Stimulated activated naive B cell treated with anti-CD40 and anti-IgM and Interleukin-4, amounts not matched to agents 10 μg/mL and 1 μg/mL and 100 μg/mL, for 72 hours (primary cell): ENCODE results near the gene CAMKMT.

Experiments
- ATAC-seq, 2 donors: fragments of 150-1000 bp; cut with Tn5 transposase; replicated peaks; 2 replicates each; pipeline ENCODE4 v1.10.0; 2021; ENCODE audit warnings: moderate library complexity in 1 of 2
- DNase-seq: peaks from one replicate; pipeline ENCODE4 v3.0.0; 2021
- H3K27ac Mint-ChIP-seq: one replicate; pipeline ENCODE4 v1.8.0; 2022; ENCODE audit warnings: mild to moderate bottlenecking, mixed read lengths
- H3K27me3 Mint-ChIP-seq, 2 donors: one replicate each; pipeline ENCODE4 v1.8.0; 2022; ENCODE audit warnings: mixed read lengths in 2 of 2
- H3K36me3 Mint-ChIP-seq, 2 donors: one replicate each; pipeline ENCODE4 v1.8.0; 2022; ENCODE audit warnings: mixed read lengths in 2 of 2, mild to moderate bottlenecking in 1 of 2
- H3K4me1 Mint-ChIP-seq, 2 donors: one replicate each; pipeline ENCODE4 v1.8.0; 2022; ENCODE audit warnings: mixed read lengths in 2 of 2, mild to moderate bottlenecking in 1 of 2
- H3K4me3 Mint-ChIP-seq, 2 donors: one replicate each; pipeline ENCODE4 v1.8.0; 2022; ENCODE audit warnings: mild to moderate bottlenecking in 2 of 2, mixed read lengths in 2 of 2, moderate library complexity in 1 of 2
- H3K9me3 Mint-ChIP-seq, 2 donors: one replicate each; pipeline ENCODE4 v1.8.0; 2022; ENCODE audit warnings: mixed read lengths in 2 of 2, mild to moderate bottlenecking in 1 of 2

CAMKMT gene

DNA sequence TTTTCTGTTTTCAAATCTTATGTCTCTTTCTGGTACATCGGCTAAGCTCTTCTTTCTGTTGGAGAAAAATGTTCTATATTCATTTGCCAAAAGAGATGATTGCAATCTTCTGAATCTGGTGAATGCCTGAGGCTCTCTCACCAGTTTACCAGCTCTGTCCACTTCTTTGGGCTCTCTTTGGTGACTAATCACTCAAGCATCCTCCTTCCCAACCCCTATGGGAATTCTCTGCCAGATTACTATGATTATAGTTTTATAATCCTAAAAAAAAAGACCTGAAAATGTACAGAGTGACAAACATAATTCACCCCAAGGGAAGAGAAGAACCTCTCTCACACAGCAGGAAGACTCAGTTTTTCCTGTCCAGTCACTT, 187.3 kb downstream of the CAMKMT start:
- H3K27ac Mint-ChIP-seq: no peak overlapping the region

GRCh38 chr2:44549856-44550255, 188.1 kb downstream of the CAMKMT start:
- Mint-ChIP-seq H3K27ac (no peak overlapping the region), H3K4me1 (peaks cover 19 to 48% of the 10 kb centered on the region in 2 donors)
- DNase-seq: no peak

More for the DNA sequence above, 187.3 kb downstream of the CAMKMT start:
- Mint-ChIP-seq H3K27me3 (no peaks in the 10 kb centered on the region), H3K4me1 (peaks cover 19 to 48% of the 10 kb centered on the region in 2 donors), H3K9me3 (no peaks in the 10 kb centered on the region), H3K36me3 (peaks cover 8 to 9% of the 10 kb centered on the region in 2 donors), H3K4me3 (no peak overlapping the region)
- no peak for DNase-seq
- ATAC-seq: no peak

GRCh38 chr2:44550561-44550960, 188.8 kb downstream of the CAMKMT start:
- Mint-ChIP-seq H3K36me3 (peaks cover 13 to 14% of the 10 kb centered on the region in 2 donors), H3K9me3 (no peaks in the 10 kb centered on the region), H3K27ac (no peak overlapping the region), H3K4me1 (peaks cover 17 to 44% of the 10 kb centered on the region in 2 donors), H3K27me3 (no peaks in the 10 kb centered on the region), H3K4me3 (no peak overlapping the region)
- no peak for DNase-seq
- ATAC-seq: peak; percentile 83 to 87

More at GRCh38 chr2:44549856-44550255, 188.1 kb downstream of the CAMKMT start:
- no peaks in the 10 kb centered on the region for H3K27me3 Mint-ChIP-seq
- H3K9me3 Mint-ChIP-seq: no peaks in the 10 kb centered on the region
- no peak overlapping the region for H3K4me3 Mint-ChIP-seq
- peaks cover 11% of the 10 kb centered on the region in 2 donors for H3K36me3 Mint-ChIP-seq
- ATAC-seq: no peak

- Mint-ChIP-seq H3K27ac (no peak overlapping the region), H3K4me1 (peaks cover 12 to 38% of the 10 kb centered on the region in 2 donors), H3K4me3 (no peak overlapping the region), H3K36me3 (peaks cover 12 to 14% of the 10 kb centered on the region in 2 donors), H3K27me3 (no peaks in the 10 kb centered on the region), H3K9me3 (peaks cover 0 to 1% of the 10 kb centered on the region in 2 donors)
- DNase-seq (no peak), ATAC-seq (no peak)
Observed at GRCh38 chr2:44551497-44551896, 189.8 kb downstream of the CAMKMT start.

DNA sequence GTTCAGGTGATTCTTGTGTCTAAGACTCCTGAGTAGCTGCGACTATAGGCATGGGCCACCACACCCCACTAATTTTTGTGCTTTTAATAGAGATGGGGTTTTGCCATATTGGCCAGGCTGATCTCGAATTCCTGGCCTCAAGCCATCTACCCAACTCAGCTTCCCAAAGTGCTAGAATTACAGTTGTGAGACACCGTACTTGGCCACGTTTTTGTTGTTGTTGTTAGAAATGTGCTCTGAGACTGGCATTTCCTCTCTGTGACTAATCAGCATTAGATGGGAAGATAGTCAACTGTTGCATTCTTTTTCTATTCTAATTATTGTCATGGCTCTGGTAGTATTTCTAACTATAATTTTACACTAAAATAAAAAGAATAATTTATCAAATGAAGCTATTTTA, 191.7 kb downstream of the CAMKMT start:
- DNase-seq (no peak), ATAC-seq (no peak)
- Mint-ChIP-seq H3K27ac (no peak overlapping the region), H3K4me1 (peaks cover 3 to 29% of the 10 kb centered on the region in 2 donors), H3K27me3 (no peaks in the 10 kb centered on the region), H3K36me3 (peaks cover 12 to 15% of the 10 kb centered on the region in 2 donors), H3K9me3 (peaks cover 0 to 1% of the 10 kb centered on the region in 2 donors), H3K4me3 (no peak overlapping the region)

DNA sequence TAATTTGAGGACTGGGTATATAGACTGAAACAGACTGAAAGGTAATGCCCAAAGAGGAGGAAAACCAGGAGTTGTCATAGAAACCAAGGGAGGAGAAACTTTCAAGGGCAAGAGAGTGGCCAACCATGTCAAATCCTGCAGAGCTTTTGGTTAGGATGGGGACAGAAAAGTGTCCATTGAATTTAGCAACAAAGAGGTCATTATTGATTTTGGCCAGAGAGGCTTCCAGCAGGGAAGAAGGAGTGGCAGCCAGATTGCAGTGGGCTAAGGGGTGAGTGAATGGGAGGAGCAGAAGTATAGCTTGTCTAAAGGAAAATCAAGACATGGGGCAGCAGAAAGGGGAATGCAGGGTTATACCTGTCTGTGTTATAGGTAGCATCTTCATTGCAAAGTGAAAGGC, 194.0 kb downstream of the CAMKMT start:
- Mint-ChIP-seq H3K36me3 (peaks cover 9 to 13% of the 10 kb centered on the region in 2 donors), H3K27ac (no peak overlapping the region), H3K4me3 (no peak overlapping the region), H3K4me1 (peaks cover 4 to 17% of the 10 kb centered on the region in 2 donors), H3K27me3 (no peaks in the 10 kb centered on the region), H3K9me3 (peaks cover 0 to 1% of the 10 kb centered on the region in 2 donors)
- DNase-seq (no peak), ATAC-seq (no peak)

DNA sequence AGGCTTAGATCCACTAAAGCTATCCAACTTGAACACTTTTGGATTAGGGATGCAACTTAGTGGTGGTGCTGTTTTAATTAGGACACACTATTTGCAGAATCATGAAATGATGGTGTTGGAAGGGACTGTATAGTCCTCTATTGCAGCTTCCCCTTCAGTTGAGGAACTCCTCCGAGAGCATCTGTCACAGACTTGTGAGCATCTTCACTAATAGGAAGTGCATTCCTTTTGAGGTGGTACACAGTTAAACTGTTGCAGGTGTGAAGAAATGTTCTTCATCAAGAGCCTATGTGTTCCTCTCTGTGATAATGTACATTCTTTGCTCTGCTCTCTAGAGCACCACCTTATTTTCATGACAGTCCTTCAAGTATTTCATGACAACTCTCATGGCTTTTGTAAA, 197.4 kb downstream of the CAMKMT start:
- DNase-seq (no peak), ATAC-seq (peak; percentile 51 to 67)
- no peak overlapping the region for H3K4me3 Mint-ChIP-seq
- peaks cover 0 to 1% of the 10 kb centered on the region in 2 donors for H3K9me3 Mint-ChIP-seq
- H3K27ac Mint-ChIP-seq: no peak overlapping the region
- H3K27me3 Mint-ChIP-seq: no peaks in the 10 kb centered on the region
- H3K36me3 Mint-ChIP-seq: peaks cover 9 to 17% of the 10 kb centered on the region in 2 donors
- peaks cover 4 to 22% of the 10 kb centered on the region in 2 donors for H3K4me1 Mint-ChIP-seq

DNA sequence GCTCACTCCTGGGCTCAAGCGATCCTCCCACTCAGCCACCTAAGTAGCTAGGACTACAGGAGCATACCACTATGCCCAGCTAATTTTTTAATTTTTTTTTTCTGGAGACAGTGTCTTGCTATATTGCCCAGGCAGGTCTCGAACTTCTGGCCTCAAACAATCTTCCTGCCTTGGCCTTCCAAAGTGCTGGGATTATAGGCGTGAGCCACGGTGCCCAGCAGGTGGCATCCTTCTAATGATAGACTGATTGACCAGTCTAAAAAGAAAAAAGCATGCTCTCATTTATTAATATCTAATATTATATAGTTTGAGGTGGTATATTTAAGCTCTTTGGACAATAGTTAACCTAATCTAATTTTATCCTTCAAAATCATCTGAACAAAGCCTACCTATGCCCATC, 198.6 kb downstream of the CAMKMT start:
- peaks cover 4 to 22% of the 10 kb centered on the region in 2 donors for H3K4me1 Mint-ChIP-seq
- ATAC-seq (no peak), DNase-seq (peak; percentile 6)
- no peak overlapping the region for H3K4me3 Mint-ChIP-seq
- H3K36me3 Mint-ChIP-seq: peaks cover 2 to 12% of the 10 kb centered on the region in 2 donors
- H3K9me3 Mint-ChIP-seq: peaks cover 0 to 1% of the 10 kb centered on the region in 2 donors
- H3K27ac Mint-ChIP-seq: no peak overlapping the region
- no peaks in the 10 kb centered on the region for H3K27me3 Mint-ChIP-seq

GRCh38 chr2:44560941-44561340, 199.2 kb downstream of the CAMKMT start:
- Mint-ChIP-seq H3K27me3 (no peaks in the 10 kb centered on the region), H3K9me3 (no peaks in the 10 kb centered on the region), H3K36me3 (peaks cover 0 to 8% of the 10 kb centered on the region in 2 donors)

DNA sequence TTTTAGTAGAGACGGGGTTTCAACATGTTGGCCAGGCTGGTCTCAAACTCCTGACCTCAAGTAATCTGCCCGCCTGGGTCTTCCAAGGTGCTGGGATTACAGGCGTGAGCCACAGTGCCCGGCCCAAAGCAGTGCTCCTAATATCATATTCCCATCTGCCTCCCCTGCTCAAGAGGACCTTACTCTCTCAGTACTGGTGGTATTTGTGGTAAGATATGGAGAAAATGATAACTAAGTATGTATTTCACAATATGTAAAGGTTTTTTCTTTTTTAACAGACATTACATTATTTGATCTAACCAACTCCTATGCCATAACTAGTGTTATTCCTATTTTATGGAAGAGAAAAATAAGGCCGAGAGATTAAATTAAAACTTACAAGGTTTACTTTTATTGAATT, 201.0 kb downstream of the CAMKMT start:
- Mint-ChIP-seq H3K4me1 (peaks cover 4 to 15% of the 10 kb centered on the region in 2 donors), H3K27ac (no peak overlapping the region), H3K27me3 (no peaks in the 10 kb centered on the region), H3K36me3 (peaks cover 0 to 8% of the 10 kb centered on the region in 2 donors), H3K4me3 (no peak overlapping the region), H3K9me3 (no peaks in the 10 kb centered on the region)
- DNase-seq (no peak), ATAC-seq (no peak)

More at GRCh38 chr2:44560941-44561340, 199.2 kb downstream of the CAMKMT start:
- no peak for DNase-seq
- Mint-ChIP-seq H3K4me1 (peaks cover 4 to 22% of the 10 kb centered on the region in 2 donors), H3K4me3 (no peak overlapping the region), H3K27ac (no peak overlapping the region)
- ATAC-seq: no peak

- Mint-ChIP-seq H3K4me3 (no peak overlapping the region), H3K9me3 (no peaks in the 10 kb centered on the region), H3K27ac (no peak overlapping the region)
Observed at GRCh38 chr2:44564752-44565151, 203.0 kb downstream of the CAMKMT start.

GRCh38 chr2:44566059-44566458, 204.3 kb downstream of the CAMKMT start:
- no peaks in the 10 kb centered on the region for H3K27me3 Mint-ChIP-seq

More at GRCh38 chr2:44564752-44565151, 203.0 kb downstream of the CAMKMT start:
- Mint-ChIP-seq H3K36me3 (peaks cover 0 to 4% of the 10 kb centered on the region in 2 donors), H3K4me1 (peaks cover 0 to 25% of the 10 kb centered on the region in 2 donors), H3K27me3 (no peaks in the 10 kb centered on the region)
- ATAC-seq: no peak
- no peak for DNase-seq

DNA sequence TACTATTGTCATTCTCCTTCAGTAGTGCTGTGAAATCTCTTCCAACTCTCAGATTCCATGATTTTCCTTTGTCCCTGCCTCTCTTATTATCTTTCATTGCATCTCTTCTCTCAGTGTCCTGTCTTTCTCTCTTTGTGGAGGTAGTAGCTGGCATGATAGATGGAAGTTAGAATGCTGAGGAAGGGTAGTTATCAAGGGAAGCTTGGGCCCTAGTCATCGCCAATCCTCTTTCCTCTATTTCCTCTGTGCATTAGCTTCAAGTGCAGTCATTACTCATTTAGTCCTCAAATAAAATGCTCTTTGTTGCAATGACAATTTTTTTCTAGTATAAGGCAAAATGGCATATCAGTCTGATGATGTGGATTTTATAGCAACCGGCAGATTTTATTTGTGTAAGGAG, 207.7 kb downstream of the CAMKMT start:
- H3K9me3 Mint-ChIP-seq: no peaks in the 10 kb centered on the region
- DNase-seq: no peak
- ATAC-seq: no peak
- H3K4me3 Mint-ChIP-seq: no peak overlapping the region
- no peaks in the 10 kb centered on the region for H3K36me3 Mint-ChIP-seq
- no peaks in the 10 kb centered on the region for H3K27me3 Mint-ChIP-seq
- no peak overlapping the region for H3K27ac Mint-ChIP-seq
- H3K4me1 Mint-ChIP-seq: peaks cover 4 to 27% of the 10 kb centered on the region in 2 donors

More at GRCh38 chr2:44566059-44566458, 204.3 kb downstream of the CAMKMT start:
- Mint-ChIP-seq H3K9me3 (no peaks in the 10 kb centered on the region), H3K4me3 (no peak overlapping the region), H3K36me3 (peaks cover 0 to 4% of the 10 kb centered on the region in 2 donors), H3K4me1 (peaks cover under 1 to 23% of the 10 kb centered on the region in 2 donors), H3K27ac (no peak overlapping the region)
- DNase-seq (no peak), ATAC-seq (no peak)

GRCh38 chr2:44570271-44570670, 208.5 kb downstream of the CAMKMT start:
- Mint-ChIP-seq H3K4me1 (peaks cover 4 to 27% of the 10 kb centered on the region in 2 donors), H3K27me3 (no peaks in the 10 kb centered on the region), H3K36me3 (no peaks in the 10 kb centered on the region), H3K4me3 (no peak overlapping the region), H3K27ac (no peak overlapping the region), H3K9me3 (no peaks in the 10 kb centered on the region)
- ATAC-seq: no peak
- DNase-seq: no peak

GRCh38 chr2:44570777-44571176, 209.0 kb downstream of the CAMKMT start:
- no peaks in the 10 kb centered on the region for H3K27me3 Mint-ChIP-seq
- H3K4me3 Mint-ChIP-seq: peak overlapping the region in 1 of 2 donors; percentile 8
- ATAC-seq (no peak), DNase-seq (no peak)
- H3K9me3 Mint-ChIP-seq: no peaks in the 10 kb centered on the region
- H3K27ac Mint-ChIP-seq: no peak overlapping the region
- H3K4me1 Mint-ChIP-seq: peaks cover 4 to 27% of the 10 kb centered on the region in 2 donors
- H3K36me3 Mint-ChIP-seq: no peaks in the 10 kb centered on the region
